Measurements from ENCODE around the gene C9orf85. TPM values are rescaled to one million over a fixed set of nuclear protein-coding genes. Genes with fewer than 3 reads are reported as not detected.
"Not testable (repeated sequence)": the region's sequence is repeated elsewhere in the genome, so short reads cannot be mapped to it uniquely, and the experiment has no call there.

Gene C9orf85
- total and polyA plus RNA-seq, 3 donors from 2014 or later, result 8.0 to 14.4 (median 11.8) TPM

DNA sequence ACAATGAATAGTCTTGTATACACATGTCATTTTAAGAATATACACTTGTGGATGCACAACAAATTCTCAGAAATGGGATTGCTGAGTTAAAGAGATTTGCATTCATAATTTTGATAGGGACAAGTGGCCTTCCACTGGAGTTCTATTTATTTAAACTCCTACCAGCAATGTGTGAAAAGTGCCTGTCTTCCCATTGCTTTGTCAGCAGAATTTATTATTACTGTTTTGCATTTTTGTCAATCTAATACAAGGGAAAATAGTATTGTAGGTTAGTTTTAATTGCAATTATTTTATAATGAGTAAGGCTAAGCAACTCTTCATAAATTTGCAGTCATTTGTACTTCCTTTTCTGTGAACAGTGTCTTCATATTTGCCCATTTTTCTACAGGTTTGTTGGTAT, 94.0 kb downstream of the C9orf85 start:
- TF ChIP-seq POLR2A (IDR thresholded peaks at IDR 0.05) (no peak), CTCF (IDR thresholded peaks at IDR 0.05) (no peak)
- Histone ChIP-seq H3K36me3 (ENCODE audit: low read depth, missing control alignments) (no peaks in the 10 kb centered on the region), H3K4me1 (no peaks in the 10 kb centered on the region), H3K27me3 (no peaks in the 10 kb centered on the region), H3K9me3 (no peaks in the 10 kb centered on the region), H3K27ac (no peak overlapping the region), H3K4me3 (no peak overlapping the region)
- intact Hi-C loops (cut with DNase I; ENCODE audit: low total_unique reads), result no loop called here
- DNase-seq, result no peak

GRCh38 chr9:72006501-72006900, 95.1 kb downstream of the C9orf85 start:
- H3K9me3 ChIP-seq, result no peaks in the 10 kb centered on the region
- H3K27me3 ChIP-seq, result no peaks in the 10 kb centered on the region
- TF ChIP-seq CTCF (IDR thresholded peaks at IDR 0.05), result no peak
- TF ChIP-seq POLR2A (IDR thresholded peaks at IDR 0.05), result no peak
- WGBS, 2 donors, result 52 to 60% methylated on average over 5 of the region's 5 CpGs
- no peak overlapping the region for H3K4me3 ChIP-seq
- intact Hi-C loops (cut with DNase I; ENCODE audit: low total_unique reads), result no loop called here
- no peaks in the 10 kb centered on the region for H3K4me1 ChIP-seq
- no peaks in the 10 kb centered on the region for H3K36me3 ChIP-seq (ENCODE audit: low read depth, missing control alignments)
- no peak overlapping the region for H3K27ac ChIP-seq
- no peak for DNase-seq

DNA sequence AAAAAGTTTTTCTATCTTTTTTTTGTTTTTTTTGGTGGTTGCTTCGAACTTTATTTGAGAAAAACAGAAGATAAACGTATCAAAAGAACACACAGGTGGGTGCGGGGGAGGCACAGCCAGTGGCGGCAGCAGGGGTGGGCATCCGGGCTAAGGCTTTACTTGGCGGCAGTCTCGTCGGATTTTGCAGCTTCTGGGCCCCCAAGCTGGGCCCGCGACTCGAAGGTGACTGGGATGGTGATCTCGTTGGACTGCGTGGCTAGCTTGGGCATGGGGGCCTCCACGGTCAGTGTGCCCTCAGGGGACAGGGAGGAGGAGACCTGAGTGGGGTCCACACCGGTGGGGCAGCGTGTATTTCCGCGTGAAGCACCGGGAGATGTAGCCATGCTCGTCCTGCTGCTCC, 96.3 kb downstream of the C9orf85 start:
- H3K9me3 ChIP-seq; H3K27me3 ChIP-seq; intact Hi-C loops (cut with DNase I; ENCODE audit: low total_unique reads); H3K4me1 ChIP-seq; H3K36me3 ChIP-seq (ENCODE audit: low read depth, missing control alignments); DNase-seq; H3K27ac ChIP-seq: not testable (repeated sequence)
- 70 to 77% methylated on average over 18 to 20 of the region's 20 CpGs for WGBS, 2 donors
- peak overlapping the region in 1 of 2 donors; percentile 29 for H3K4me3 ChIP-seq

- H3K27me3 ChIP-seq, result no peaks in the 10 kb centered on the region
- WGBS, 2 donors, result 82 to 85% methylated on average over 4 of the region's 4 CpGs
- TF ChIP-seq CTCF (IDR thresholded peaks at IDR 0.05) (no peak), POLR2A (IDR thresholded peaks at IDR 0.05) (no peak)
- H3K4me3 ChIP-seq, result no peak overlapping the region
- H3K9me3 ChIP-seq, result no peaks in the 10 kb centered on the region
- DNase-seq, result no peak
- no peaks in the 10 kb centered on the region for H3K4me1 ChIP-seq
- H3K36me3 ChIP-seq (ENCODE audit: low read depth, missing control alignments), result no peaks in the 10 kb centered on the region
- intact Hi-C loops (cut with DNase I; ENCODE audit: low total_unique reads), result no loop called here
- no peak overlapping the region for H3K27ac ChIP-seq
These were observed 101.2 kb downstream of the C9orf85 start for GRCh38 chr9:72012646-72013045.

DNA sequence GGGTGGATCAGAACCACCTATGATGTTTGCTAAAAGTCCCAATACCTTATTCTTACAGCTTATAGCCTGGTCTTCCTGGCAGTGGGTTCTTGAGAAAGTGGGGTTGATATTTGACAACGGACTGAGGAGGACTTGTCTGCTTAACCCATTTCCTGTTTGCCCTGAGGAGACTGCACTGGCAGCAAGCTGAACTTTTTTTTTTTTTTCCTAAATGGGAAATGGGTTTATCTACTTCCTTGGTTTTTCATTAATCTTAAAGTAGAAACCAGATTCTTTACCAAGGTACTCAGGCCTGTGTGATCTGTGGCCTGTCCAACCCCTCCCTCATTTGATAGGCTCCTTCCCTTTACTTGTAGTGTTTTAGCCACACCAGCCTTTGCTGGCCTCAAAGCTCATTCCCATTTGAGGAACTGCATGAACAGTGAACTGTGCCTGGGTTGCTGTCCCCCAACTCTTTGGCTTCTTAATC, 101.9 kb downstream of the C9orf85 start:
- H3K27me3 ChIP-seq, result no peaks in the 10 kb centered on the region
- WGBS, 2 donors, result 0 to 25% methylated on average over 1 of the region's 1 CpG
- intact Hi-C loops (cut with DNase I; ENCODE audit: low total_unique reads), result no loop called here
- H3K9me3 ChIP-seq, result no peaks in the 10 kb centered on the region
- no peak overlapping the region for H3K4me3 ChIP-seq
- no peaks in the 10 kb centered on the region for H3K4me1 ChIP-seq
- DNase-seq, result no peak
- H3K36me3 ChIP-seq (ENCODE audit: low read depth, missing control alignments), result no peaks in the 10 kb centered on the region
- TF ChIP-seq POLR2A (IDR thresholded peaks at IDR 0.05) (no peak), CTCF (IDR thresholded peaks at IDR 0.05) (no peak)
- H3K27ac ChIP-seq, result no peak overlapping the region

Measured in testis (tissue), 3 donors.